ENCODE data around the gene SMIM35. TPM values are rescaled to one million over a fixed set of nuclear protein-coding genes. Genes with fewer than 3 reads are reported as not detected.
"Not testable (repeated sequence)": the region's sequence is repeated elsewhere in the genome, so short reads cannot be mapped to it uniquely, and the experiment has no call there.

The SMIM35 gene
- total RNA-seq, 2 experiments from 2014 or later, result 0.45 to 0.55 TPM

DNA sequence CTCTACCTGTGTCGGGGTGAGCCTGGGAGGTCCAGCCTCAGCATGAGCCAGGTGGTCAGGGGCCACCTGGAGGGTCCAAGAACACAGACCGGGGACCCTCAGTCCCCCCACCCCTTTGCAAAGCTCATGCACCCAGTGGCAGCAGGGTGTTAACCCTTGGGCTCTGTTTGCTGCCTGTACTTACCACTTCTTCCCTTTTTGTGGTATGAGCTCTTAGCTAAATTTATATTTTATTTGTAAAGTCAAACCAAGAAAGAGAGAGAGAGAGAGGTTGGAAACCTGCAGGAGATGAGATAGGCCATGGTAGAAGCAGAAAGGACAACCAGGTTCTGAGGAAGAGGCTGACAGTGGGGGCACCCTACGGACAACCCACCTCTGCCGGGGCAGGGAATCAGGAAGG is 70.7 kb downstream of the SMIM35 start:
- Mint-ChIP-seq H3K4me1 (peaks cover 57% of the 10 kb centered on the region), H3K9me3 (peaks cover 54% of the 10 kb centered on the region), H3K27ac (peak overlapping the region; percentile 68), H3K27me3 (peaks cover 4% of the 10 kb centered on the region), H3K36me3 (ENCODE audit: low read depth) (peaks cover 54% of the 10 kb centered on the region), H3K4me3 (no peak overlapping the region)
- ChIA-PET CTCF (interaction anchor here (0.6 to 2.3 kb wide), 5 partner anchors 11 to 280 kb away, joined by 3 to 7 read pairs (median 4); no protein-coding TSS in a partner anchor), POLR2A (interaction anchor here (0.8 to 26.6 kb wide), 10 partner anchors 10 to 65 kb away, joined by 3 to 1195 read pairs (median 4); partner anchors contain the start of gene IL10RA)
- DNase-seq, result no peak

DNA sequence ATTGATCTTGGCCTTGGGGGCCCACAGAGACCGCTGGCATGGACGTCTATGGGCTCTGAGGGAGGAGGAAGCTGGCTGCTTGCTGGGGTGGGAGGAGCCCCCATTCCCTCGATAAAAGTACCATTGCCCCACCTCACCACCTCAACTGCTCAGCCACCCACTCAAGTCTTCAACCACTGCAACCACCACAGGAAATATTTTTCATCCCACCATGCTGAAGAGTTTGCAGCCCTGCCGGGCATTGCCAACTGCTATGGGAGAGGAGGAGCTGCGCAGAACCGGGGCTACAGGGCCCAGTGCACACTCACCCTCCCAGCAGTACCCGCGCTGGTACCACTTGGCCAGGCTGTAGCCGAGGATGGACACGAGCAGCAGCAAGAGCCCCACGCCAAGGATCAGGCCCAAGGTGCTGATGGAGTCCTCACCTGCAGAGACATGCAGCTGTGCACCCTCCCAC is 71.3 kb downstream of the SMIM35 start:
- Mint-ChIP-seq H3K4me1 (peaks cover 63% of the 10 kb centered on the region), H3K27ac (peak overlapping the region; percentile 68), H3K36me3 (ENCODE audit: low read depth) (peaks cover 50% of the 10 kb centered on the region), H3K27me3 (peaks cover 4% of the 10 kb centered on the region), H3K9me3 (peaks cover 50% of the 10 kb centered on the region), H3K4me3 (no peak overlapping the region)
- POLR2A ChIA-PET, result interaction anchor here (0.8 to 26.6 kb wide), 9 partner anchors 9 to 64 kb away, joined by 3 to 1195 read pairs (median 5); partner anchors contain the start of gene IL10RA
- CTCF ChIA-PET, result interaction anchor here (1.3 to 2.3 kb wide), 4 partner anchors 14 to 280 kb away, joined by 3 to 7 read pairs (median 4); no protein-coding TSS in a partner anchor
- DNase-seq, result no peak

DNA sequence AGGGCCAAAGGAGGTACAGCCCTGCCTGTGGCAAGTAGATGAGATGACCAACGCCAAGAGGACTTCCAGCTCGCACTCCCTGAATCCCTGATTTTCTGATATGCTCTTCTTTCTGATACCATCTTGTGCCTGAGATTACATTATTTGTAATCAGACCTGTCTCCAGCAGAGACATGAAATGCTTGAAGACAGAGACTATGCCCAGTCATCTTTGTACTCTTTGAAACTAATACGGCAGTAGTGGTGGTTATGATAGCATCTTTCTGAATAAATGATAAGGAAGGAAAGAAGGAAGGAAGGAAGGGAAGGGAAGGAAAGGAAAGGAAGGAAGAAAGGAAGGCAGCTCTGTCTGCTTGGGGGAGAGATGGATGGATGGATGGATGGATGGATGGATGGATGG is 72.7 kb downstream of the SMIM35 start:
- ChIA-PET POLR2A (interaction anchor here (1.0 to 26.6 kb wide), 4 partner anchors 9 to 37 kb away, joined by 3 to 1195 read pairs (median 304); partner anchors contain the start of gene IL10RA), CTCF (interaction anchor here (0.9 kb wide), 1 partner anchor 54 kb away, joined by 3 read pairs; no protein-coding TSS in a partner anchor)
- peaks cover 4% of the 10 kb centered on the region for H3K27me3 Mint-ChIP-seq
- peak overlapping the region; percentile 7 for H3K27ac Mint-ChIP-seq
- H3K4me3 Mint-ChIP-seq, result no peak overlapping the region
- no peak for DNase-seq
- H3K36me3 Mint-ChIP-seq (ENCODE audit: low read depth), result peaks cover 42% of the 10 kb centered on the region
- H3K9me3 Mint-ChIP-seq, result peaks cover 42% of the 10 kb centered on the region
- H3K4me1 Mint-ChIP-seq, result peaks cover 77% of the 10 kb centered on the region

DNA sequence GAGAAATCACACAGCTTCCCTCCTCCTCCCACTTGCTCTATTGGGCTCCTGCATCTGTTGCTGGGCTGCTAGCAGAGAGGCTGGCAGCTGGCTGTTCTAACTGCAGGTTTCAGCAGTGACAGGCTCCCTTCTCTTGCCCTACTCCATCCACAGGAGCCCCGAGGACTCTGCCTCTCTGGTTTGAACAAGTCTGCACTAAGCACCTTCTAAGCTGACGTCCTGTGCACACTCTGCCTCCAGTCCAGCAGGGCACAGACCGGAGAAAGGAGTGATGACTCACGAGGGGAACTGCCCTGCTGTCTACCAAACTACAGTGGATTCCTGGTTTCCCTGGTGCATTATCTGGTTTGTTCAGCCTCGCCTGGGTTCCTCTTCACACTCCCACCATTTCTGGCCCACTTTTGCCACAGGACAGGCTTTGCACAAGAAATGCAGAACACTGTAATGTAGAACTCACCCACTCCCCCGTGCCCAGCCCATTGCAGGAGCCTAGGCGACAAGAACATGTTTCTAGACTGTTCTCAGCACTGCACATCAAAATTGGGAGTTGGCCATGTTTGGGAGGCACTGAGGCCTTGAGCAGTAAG is 74.6 kb downstream of the SMIM35 start:
- peaks cover 95% of the 10 kb centered on the region for H3K4me1 Mint-ChIP-seq
- H3K9me3 Mint-ChIP-seq, result peaks cover 26% of the 10 kb centered on the region
- H3K27me3 Mint-ChIP-seq, result no peaks in the 10 kb centered on the region
- DNase-seq, result peak; percentile 42
- peak overlapping the region; percentile 69 for H3K27ac Mint-ChIP-seq
- peaks cover 26% of the 10 kb centered on the region for H3K36me3 Mint-ChIP-seq (ENCODE audit: low read depth)
- ChIA-PET POLR2A (interaction anchor here (1.0 to 26.6 kb wide), 5 partner anchors 8 to 61 kb away, joined by 3 to 1195 read pairs (median 5); partner anchors contain the start of gene IL10RA), CTCF (interaction anchor here (1.9 kb wide), 1 partner anchor 41 kb away, joined by 4 read pairs; no protein-coding TSS in a partner anchor)
- no peak overlapping the region for H3K4me3 Mint-ChIP-seq

DNA sequence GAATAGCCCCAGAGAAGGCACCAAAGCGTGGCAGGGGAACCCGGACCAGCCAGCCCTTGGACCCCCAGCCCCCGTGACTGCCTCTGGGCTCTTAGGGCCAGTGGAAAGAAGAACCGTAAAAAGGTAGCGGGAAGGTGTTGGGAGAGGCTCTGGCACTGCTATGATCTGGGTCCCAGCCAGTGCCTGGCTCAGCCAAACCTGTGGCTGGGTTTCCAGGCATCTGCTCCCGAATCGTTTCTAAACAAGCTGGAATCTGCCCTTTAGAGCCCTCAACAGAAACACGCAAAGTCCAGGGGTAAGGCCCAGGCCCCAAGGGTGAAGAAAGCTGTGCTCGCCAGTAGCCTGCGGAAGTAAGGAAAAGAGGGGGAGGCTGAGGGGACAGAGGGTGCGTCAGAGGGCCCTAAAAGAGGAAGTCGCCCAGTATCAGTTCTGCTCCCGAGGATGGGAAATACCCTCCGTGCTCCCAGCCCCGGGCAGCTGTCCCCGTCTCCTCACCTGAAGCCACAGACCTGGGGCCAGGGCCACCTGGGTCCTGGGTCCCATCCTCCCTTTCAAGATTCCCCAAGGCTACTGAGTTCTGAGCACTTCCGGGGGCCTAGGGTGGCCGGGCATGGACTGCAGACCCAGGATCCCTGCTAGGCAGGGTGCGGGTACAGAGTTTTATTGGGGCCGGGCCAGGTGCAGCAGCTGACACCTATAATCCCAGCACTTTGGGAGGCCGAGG is 75.9 kb downstream of the SMIM35 start:
- Mint-ChIP-seq H3K9me3 (peaks cover 17% of the 10 kb centered on the region), H3K27me3 (no peaks in the 10 kb centered on the region), H3K4me3 (no peak overlapping the region), H3K36me3 (ENCODE audit: low read depth) (peaks cover 22% of the 10 kb centered on the region), H3K4me1 (peaks cover 98% of the 10 kb centered on the region), H3K27ac (no peak overlapping the region)
- CTCF ChIA-PET, result no interaction called here
- POLR2A ChIA-PET, result interaction anchor here (1.0 to 28.9 kb wide), 5 partner anchors 10 to 59 kb away, joined by 3 to 1195 read pairs (median 603); partner anchors contain the start of gene IL10RA
- DNase-seq, result no peak

DNA sequence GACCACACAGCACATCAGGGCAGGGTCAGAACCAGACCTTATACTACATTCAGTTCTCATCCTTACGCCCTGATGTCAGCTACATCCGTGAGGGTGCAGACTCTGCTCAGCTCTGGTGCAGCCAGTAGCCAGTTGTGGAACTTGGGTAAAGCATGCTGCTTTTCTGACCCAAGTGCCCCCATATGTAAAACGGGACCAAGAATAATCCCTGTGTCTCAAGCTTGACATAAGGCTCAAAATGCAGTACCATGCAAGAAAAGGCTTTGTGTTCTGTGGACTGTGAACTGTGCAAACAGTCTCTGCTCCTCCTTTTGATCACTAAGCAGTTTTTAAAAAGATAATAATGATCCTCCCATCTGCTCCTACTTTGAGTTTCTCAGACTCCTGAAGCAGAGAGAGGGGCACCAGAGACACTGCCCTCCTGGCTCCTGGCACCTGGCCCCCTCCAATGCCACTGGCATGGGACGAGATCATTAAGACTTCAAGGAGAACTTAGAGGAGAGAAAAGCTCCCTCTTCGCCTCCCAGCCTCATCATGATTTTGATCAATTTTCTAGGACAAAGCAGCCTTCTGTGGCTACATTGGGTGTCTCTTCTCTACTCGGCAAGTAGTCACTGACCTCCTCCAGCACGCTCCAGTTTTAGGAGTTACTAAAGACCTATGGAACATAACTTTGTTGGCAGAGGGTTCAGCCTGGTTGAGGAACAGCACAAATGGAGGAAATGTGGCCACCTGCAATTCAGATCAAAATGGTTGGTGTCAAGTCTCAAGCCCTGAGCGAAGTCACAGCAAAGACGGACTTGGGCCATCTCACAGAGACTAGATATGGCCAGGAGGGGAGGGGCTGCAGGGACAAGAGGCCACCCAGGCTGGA is 76.7 kb downstream of the SMIM35 start:
- CTCF ChIA-PET, result interaction anchor here (0.7 to 0.9 kb wide), 2 partner anchors 43 to 58 kb away, joined by 4 to 5 read pairs; no protein-coding TSS in a partner anchor
- DNase-seq, result no peak
- peaks cover 11% of the 10 kb centered on the region for H3K9me3 Mint-ChIP-seq
- no peak overlapping the region for H3K4me3 Mint-ChIP-seq
- H3K4me1 Mint-ChIP-seq, result peaks cover 98% of the 10 kb centered on the region
- POLR2A ChIA-PET, result interaction anchor here (24.3 to 28.9 kb wide), 4 partner anchors 22 to 59 kb away, joined by 603 to 1195 read pairs (median 780); partner anchors contain the start of gene IL10RA
- H3K27ac Mint-ChIP-seq, result peak overlapping the region; percentile 61
- no peaks in the 10 kb centered on the region for H3K27me3 Mint-ChIP-seq
- H3K36me3 Mint-ChIP-seq (ENCODE audit: low read depth), result peaks cover 22% of the 10 kb centered on the region

DNA sequence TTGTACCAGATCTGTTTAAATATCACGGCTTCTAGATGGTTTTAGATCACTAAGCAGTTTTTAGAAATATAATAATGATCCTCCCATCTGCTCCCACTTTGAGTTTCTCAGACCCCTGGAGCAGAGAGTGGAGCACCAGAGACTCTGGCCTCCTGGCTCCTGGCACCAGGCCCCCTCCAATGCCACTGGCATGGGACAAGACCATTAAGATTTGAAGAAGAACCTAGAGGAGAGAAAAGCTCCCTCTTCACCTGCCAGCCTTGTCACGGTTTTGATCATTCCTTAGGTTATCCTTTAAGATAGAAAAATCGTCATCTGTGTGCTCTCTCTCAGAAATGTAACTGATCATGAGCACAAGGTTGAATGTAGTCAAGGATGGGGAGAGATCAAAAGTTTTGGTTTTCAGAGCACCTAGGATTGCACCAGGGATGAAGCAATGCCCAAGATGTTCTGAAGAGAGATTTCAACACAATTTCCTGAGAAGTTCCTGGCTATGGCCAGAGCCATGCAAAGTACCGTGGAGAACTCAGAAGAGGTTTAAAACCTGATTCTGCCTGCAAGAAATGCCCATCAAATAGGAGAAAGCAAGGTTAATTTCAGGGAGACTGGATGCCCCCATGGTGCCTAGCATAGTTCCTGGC is 78.4 kb downstream of the SMIM35 start:
- peaks cover 11% of the 10 kb centered on the region for H3K9me3 Mint-ChIP-seq
- ChIA-PET CTCF (interaction anchor here (0.8 to 2.5 kb wide), 7 partner anchors 12 to 61 kb away, joined by 3 to 24 read pairs (median 4); no protein-coding TSS in a partner anchor), POLR2A (interaction anchor here (1.0 to 28.9 kb wide), 9 partner anchors 8 to 194 kb away, joined by 3 to 1195 read pairs (median 19); partner anchors contain the start of genes IL10RA and TMPRSS13)
- H3K36me3 Mint-ChIP-seq (ENCODE audit: low read depth), result peaks cover 28% of the 10 kb centered on the region
- H3K27me3 Mint-ChIP-seq, result no peaks in the 10 kb centered on the region
- H3K27ac Mint-ChIP-seq, result peak overlapping the region; percentile 99
- no peak for DNase-seq
- H3K4me1 Mint-ChIP-seq, result peaks cover 99% of the 10 kb centered on the region
- H3K4me3 Mint-ChIP-seq, result peak overlapping the region; percentile 12

DNA sequence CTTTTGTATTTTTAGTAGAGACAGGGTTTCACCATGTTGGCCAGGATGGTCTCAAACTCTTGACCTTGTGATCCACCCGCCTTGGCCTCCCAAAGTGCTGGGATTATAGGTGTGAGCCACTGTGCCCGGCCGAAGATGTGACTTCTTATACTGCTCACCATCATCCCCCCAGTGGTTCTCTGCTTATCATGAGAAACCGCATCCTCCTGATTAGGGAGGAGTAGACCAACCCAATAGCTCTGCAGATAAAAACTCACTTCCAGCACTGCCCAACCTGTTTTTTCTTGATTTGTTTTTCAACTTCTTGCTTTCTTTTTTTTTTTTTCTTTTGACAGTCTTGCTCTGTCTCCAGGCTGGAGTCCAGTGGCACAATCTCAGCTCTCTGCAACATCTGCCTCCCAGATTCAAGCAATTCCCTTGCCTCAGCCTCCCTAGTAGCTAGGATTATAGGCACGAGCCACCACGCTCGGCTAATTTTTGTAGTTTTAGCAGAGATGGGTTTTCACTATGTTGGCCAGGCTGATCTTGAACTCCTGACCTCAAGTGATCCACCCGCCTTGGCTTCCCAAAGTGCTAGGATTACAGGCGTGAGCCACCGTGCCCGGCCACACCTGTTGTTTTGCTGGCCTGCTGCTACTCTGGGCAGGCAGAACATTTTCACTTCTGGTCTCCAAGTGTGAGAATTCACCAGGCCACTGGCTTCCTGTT is 79.0 kb downstream of the SMIM35 start:
- DNase-seq, result peak; percentile 62
- POLR2A ChIA-PET, result interaction anchor here (1.0 to 28.9 kb wide), 10 partner anchors 9 to 193 kb away, joined by 3 to 1195 read pairs (median 14); partner anchors contain the start of genes IL10RA and TMPRSS13
- peaks cover 99% of the 10 kb centered on the region for H3K4me1 Mint-ChIP-seq
- not testable (repeated sequence) for H3K9me3 Mint-ChIP-seq, H3K27me3 Mint-ChIP-seq
- CTCF ChIA-PET, result interaction anchor here (0.6 to 2.5 kb wide), 11 partner anchors 11 to 61 kb away, joined by 3 to 24 read pairs (median 4); no protein-coding TSS in a partner anchor
- H3K27ac Mint-ChIP-seq, result peak overlapping the region; percentile 99
- peak overlapping the region; percentile 40 for H3K4me3 Mint-ChIP-seq
- H3K36me3 Mint-ChIP-seq (ENCODE audit: low read depth), result peaks cover 26% of the 10 kb centered on the region

DNA sequence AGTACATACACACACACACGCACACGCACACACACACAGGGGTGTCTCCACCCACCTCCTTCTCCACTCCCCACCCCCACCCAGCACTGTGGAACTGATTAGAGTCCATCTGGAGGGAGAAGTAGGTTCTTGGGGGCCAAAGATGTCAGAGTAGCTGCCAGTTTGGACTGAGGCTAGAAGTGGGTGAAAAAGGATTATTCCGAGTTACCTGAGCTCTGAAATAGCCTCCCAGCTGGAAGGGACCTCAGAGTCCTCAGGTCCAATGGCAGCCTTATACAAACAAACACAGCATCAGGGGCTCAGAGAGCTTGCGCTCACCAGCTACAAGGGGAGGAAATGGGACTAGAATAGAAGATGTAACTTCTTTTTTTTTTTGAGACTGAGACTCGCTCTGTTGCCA is 79.7 kb downstream of the SMIM35 start:
- peaks cover 99% of the 10 kb centered on the region for H3K4me1 Mint-ChIP-seq
- peak overlapping the region; percentile 40 for H3K4me3 Mint-ChIP-seq
- peaks cover 26% of the 10 kb centered on the region for H3K36me3 Mint-ChIP-seq (ENCODE audit: low read depth)
- peak overlapping the region; percentile 99 for H3K27ac Mint-ChIP-seq
- peaks cover 8% of the 10 kb centered on the region for H3K9me3 Mint-ChIP-seq
- POLR2A ChIA-PET, result interaction anchor here (1.0 to 28.9 kb wide), 9 partner anchors 9 to 192 kb away, joined by 3 to 1195 read pairs (median 19); partner anchors contain the start of genes IL10RA and TMPRSS13
- DNase-seq, result no peak
- CTCF ChIA-PET, result interaction anchor here (0.5 to 2.5 kb wide), 9 partner anchors 14 to 697 kb away, joined by 3 to 24 read pairs (median 4); no protein-coding TSS in a partner anchor
- no peaks in the 10 kb centered on the region for H3K27me3 Mint-ChIP-seq

DNA sequence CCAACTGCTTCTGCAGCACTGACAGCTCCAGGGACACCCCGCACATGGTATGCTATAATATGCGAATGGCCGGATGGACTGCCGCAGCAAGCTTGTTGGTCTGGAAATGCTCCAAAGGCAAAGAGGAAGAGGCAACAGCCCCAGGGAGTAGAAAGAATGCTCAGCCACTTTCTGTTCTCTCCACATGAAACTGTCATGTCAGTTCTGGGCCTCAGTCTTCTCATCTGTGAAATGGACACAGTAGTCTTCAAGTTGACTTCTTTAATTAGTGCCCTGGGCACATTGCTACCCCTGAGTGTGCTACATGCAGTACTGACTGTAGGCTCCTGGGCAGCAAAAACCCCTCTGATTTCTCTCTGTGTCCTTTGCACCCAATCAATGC is 80.6 kb downstream of the SMIM35 start:
- H3K27ac Mint-ChIP-seq, result peak overlapping the region; percentile 99
- CTCF ChIA-PET, result interaction anchor here (1.7 to 15.4 kb wide), 2 partner anchors 19 to 47 kb away, joined by 4 to 192 read pairs; no protein-coding TSS in a partner anchor

More for the DNA sequence above, 80.6 kb downstream of the SMIM35 start:
- Mint-ChIP-seq H3K9me3 (peaks cover 8% of the 10 kb centered on the region), H3K4me3 (no peak overlapping the region), H3K27me3 (no peaks in the 10 kb centered on the region), H3K4me1 (peaks cover 99% of the 10 kb centered on the region), H3K36me3 (ENCODE audit: low read depth) (peaks cover 30% of the 10 kb centered on the region)
- DNase-seq, result no peak
- POLR2A ChIA-PET, result interaction anchor here (3.9 to 28.9 kb wide), 5 partner anchors 10 to 55 kb away, joined by 19 to 1195 read pairs (median 681); partner anchors contain the start of gene IL10RA
